EL (cell line): ENCODE results near the gene CENPB.

Experiments used
- DNase-seq: peaks from one replicate; pipeline ENCODE4 v3.0.0-alpha.2; 2016

Gene CENPB

DNA sequence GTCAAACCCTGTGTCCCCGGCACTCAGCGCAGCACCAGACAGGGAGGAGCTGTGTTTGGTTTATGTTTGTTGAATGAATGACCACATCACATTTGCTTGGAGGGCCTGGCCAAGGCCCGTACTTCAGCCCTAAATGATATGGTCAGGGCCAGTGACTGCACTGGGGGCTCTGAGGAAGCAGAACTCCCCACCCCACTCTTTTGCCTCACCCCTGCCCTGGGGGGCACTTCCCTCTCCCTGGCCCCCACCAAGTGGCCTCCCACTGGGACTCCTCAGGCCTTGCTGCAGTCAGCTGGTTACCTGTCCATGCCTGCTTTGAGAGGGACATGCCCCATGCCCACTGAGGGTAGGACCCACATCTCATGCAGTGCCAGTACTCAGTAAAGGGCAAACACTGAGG lies 21.9 kb downstream of the CENPB start:
- no peak for DNase-seq

DNA sequence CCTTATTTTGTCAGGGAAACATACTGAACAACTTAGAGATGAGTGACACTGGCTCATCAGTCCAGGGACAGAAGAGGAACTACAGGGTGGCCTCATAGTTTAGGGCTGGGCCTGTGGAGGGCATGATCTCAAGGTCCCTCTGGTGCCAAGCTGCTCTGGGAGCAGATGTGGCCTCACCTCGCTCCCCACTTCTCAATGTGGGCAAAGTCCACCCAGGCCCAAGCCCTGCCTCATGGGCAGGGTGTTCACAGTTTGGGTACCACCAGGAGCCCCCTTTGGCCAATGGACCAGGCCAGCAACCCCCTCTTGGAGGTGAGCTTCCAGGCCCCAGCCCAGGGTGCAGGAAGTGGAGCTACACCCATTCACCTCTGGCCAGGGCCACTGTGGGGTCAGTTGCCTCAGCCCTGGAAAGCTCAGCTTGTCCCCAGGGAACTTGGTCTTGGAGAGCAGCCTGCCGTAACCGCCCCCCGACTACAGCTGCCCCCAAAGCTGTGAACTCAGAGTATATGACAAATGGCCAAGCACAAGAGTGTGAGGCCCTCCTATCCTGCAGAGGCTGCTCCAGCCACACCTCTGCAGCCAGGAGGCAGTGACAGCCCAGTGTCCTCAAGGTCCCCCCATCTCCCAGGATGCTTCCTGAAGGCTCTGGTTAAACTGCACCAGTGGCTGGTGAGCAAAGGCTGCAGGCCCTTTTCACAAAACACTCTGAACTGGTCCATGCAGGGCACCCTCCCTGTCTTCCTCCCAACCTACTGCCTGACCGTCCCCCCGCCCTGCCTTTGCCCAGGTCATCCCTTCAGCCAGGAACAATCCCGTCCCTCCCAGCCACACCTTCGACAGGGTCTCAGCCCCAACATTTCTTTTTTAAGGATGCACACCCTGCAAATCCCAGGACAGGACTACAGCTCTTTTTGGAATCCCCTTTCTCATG lies 22.6 kb downstream of the CENPB start:
- no peak for DNase-seq

DNA sequence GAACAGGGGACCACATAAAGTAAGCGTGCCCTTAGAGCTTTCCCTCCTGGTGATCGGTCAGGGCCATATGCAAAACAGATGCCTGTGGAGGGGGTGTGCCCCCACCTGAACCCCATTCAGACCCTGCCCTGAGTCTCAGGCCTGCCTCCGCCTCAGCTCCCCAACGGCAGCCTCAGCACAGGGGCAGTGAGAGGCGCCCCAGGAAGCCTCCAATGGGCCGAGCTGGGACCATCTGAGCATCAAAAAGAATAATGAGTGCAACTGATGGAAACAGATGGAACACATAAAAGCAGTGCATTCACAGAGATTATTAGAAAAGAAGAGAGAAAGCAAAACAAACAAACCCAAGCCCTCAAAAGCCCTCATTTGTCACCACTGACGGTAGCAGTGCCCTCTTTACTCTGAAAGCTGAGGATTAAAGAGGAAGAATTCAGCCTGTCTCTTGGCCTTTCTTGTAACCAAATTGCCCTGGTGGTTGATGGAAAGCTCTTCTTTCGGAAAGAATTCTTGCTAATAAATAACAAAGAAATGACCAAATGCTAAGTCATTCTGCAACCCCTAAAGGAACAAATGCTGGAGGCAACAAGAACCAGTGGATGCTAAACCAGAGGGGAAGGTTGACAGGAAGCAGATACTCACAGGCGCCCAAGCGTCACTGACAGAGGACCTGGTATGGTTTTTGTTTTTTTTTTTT lies 25.7 kb downstream of the CENPB start:
- DNase-seq, result peak; percentile 44

DNA sequence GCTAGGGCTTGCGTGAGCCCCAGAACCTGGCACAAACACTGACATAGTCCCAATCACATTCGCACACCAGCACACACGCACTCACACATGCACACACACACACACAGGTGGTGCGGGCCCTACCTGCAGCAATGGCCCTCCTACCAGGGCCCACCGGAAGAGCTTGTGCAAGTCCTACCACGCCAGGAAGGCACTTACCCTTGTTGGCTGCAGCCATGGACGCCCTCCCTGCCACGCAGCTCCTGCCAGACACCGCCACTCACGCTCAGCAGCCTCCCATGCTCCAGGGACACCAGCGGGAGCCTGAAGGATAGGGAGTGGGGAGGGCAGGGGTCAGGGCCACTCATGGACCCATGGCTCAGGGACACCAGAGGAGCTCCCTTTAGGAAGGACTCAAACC lies 26.7 kb downstream of the CENPB start:
- no peak for DNase-seq

DNA sequence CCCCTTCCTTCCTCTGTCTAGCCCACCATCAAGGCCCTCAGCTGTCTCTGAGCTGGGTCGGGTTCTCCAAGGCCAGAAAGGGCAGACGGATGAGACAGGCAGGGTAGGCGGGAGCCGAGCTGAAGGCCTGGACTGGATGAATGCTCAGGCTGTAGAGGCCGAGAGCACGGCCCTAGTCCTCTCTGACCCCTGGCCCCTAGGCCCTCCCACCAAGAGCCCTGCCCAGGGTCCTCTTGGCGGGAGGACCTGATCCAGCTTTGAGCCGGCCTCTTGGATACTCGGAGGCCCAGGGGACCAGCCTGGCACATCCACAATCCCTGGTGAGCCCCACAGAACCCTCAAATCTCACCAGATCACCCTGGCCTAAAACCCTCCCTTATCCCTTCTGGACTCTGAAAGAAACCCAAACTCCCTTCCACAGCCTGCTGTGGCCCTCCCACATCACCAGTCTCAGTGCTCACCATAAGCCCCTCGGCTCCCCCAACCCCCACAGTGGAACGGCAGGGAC lies 27.2 kb downstream of the CENPB start:
- no peak for DNase-seq

DNA sequence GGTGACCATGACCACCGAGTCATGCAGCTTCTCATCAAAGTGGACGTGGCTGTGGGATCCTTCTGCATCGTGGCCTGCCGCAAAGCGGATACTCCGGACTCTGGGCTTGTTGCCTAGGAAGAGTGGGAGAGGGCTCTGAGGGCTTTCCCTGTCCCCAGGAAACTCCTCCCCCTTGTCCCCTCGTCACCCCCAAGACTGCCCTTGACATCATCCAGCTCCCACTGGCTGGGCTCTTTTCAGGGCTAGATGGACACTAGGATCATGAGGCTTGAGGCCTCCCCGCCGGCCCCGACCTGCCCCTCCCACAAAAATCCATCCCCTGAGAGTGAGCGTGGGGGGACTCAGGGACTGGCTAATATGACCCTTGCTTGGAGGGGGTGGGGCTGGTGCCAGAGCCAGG lies 28.0 kb downstream of the CENPB start:
- no peak for DNase-seq

DNA sequence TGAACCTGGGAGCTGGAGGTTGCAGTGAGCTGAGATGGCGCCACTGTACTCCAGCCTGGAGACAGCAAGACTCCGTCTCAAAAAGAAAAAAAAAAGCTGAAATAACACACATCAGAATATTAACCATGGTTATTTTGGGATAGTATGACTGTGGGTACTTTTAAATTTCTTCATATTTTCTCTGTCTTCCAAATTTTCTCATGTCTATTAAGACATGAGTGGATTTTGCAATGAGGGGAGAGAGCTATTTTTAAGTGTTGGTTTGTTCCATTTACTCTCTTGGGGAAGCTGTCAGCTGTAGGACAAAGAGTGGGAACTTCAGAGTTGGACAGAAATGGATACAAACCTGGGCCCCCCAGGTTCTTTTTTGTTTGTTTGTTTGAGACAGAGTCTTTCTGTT lies 29.3 kb downstream of the CENPB start:
- DNase-seq, result no peak

DNA sequence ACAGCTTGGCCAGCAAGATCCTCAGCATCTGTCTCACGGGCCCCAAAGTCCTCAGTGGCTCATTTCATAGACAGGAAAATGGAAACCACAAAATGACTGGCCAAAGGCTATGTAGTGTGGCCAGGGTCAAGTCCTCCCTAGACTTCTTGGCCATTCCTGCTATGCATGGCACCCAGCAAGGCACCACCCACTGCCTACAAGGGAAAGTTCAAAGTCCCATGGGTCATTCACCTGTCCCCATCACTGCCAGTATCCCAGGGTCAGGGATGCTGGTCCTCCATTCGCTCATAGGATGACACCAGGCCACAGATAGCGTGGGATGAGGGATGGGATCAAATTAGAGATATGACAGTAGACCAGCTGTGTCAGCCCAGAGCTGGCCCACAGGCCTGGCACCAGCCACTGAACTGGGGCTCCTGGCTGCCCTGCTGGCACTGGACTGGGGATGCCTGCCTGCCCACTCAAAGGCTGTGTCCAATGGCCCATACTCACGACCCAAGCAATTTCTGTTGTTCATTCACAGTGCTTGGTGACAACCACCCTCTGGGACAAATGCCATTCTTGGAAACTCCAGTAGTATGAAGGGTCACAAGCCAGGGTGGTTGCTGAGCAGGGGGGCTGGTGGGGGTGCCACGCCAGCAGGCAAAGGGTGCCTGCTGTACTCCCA lies 30.6 kb downstream of the CENPB start:
- DNase-seq, result no peak

DNA sequence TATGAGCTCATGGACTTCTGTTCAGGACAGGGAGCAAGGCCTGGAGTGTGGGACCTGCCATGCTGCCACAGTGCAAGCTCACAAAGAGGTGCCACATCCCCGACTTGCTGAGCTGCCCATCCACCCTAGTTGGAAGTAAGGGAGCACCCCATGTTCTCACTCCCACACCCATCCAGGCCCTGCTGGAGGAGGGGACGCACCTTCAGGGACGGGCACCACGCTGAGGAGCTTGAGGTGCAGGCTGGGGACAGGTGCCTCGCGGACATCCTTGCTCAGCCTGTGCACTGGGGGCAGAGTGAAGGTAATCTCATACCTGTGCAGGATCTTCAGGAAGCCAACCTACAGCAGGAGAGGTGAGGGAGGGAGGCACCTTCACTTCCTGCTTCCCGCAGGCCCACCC lies 31.3 kb downstream of the CENPB start:
- no peak for DNase-seq

DNA sequence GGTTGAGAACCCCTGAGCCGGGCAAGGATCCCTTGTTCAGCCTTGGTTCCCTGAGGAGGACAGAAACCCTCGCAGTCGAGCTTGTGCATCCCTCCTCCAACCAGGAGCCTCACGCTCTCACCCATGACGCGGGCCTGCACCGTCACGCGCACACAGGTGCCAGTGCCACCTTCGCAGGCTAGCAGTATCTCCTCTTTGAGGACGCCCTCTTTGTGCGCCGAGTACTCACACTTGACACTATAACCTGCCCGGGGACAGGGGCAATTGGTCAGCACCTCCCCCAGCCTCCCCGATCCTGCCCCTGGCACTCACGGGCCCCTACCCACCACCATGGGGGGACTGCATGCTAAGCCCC lies 32.3 kb downstream of the CENPB start:
- no peak for DNase-seq

DNA sequence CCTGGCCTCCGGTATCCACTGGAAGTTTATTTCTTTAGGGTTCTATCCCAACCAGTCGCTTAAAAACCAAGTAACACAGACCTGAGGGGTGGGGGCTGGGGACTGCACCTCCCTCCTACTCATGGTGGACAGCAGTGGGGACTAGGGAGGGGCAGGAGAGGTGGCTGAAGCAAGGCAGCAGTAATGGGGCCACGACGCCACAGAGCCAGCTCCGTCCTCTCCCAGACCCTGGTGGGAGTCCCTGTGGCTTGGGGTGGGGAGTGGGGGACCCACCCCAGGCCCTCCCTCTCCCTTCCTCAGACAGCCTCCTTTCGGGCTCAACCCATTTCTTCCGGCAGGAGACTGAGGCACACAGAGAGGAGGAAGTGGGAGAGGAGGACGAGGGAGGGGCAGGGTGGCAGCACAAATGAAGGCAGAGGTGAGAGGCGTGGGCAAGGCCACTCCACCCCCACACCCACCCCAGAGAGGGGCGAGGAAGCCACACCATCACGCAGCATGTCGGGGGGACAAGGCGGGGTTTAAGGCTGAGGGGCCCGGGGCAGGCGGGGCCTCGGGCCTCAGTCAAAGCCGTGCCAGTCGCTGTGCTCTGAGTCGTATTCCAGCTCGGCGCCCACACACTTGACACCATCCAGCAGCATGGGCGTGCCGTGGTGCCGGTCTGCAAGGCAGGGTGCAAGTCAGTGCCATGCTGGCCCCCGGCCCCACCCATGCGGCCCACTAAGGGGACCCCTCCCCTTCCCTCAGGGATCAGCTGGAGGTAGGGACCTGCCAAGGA lies 32.9 kb downstream of the CENPB start:
- DNase-seq, result no peak

DNA sequence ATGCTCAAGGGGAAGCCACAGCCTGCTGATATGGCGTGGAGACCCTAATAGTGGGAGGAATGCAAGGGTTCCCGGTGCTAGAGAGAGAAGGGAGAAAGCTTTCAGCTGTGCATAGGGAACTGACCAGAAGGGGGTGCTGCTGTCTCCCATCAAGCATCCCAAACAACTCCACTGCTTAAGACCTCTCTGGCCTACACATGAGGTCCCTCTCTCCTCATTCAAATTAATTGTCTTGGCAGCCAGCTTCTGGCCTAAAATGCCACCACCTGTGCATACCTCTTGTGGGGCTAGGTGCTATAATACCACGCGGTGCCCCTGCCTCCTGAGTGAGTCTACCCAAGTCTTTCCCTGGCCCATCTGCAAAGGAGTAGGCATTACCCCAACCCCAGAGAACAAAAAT lies 33.4 kb downstream of the CENPB start:
- peak; percentile 63 for DNase-seq

DNA sequence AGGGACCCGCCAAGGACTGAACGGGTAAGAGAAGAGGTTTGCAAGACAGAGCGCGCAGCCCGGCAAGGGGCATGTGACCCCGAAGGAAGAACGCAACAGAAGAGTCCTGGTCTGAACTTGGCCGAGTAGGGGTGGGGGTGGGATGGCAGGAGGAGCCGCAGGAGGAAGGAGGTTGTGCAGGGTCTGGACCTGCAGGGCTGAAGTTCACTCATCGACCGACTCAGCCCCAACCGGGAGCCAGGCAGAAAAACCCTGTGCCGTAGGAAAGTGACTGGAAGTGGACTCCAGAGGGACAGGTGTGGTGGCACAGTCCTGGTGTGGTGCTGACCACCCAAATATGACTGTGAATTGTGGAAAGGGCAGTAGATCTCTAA lies 34.2 kb downstream of the CENPB start:
- DNase-seq, result no peak

DNA sequence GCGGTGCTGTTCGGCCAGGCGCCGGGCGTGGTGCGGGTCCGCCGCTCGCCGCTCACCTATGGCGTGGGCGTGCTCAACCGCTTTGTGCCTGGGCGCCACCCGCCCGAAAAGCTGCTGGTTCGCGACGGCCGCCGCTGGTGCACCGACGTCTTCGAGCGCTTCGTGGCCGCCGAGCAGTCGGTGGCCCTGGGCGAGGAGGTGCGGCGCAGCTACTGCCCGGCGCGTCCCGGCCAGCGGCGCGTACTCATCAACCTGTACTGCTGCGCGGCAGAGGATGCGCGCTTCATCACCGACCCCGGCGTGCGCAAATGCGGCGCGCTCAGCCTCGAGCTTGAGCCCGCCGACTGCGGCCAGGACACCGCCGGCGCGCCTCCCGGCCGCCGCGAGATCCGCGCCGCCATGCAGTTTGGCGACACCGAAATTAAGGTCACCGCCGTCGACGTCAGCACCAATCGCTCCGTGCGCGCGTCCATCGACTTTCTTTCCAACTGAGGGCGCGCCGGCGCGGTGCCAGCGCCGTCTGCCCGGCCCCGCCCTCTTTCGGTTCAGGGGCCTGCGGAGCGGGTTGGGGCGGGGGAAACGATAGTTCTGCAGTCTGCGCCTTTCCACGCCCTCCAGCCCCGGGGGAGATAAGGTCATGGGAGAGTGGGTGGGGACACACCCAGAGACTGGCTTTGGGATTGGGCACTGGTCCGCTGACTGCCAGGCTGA lies 34.7 kb downstream of the CENPB start:
- no peak for DNase-seq

DNA sequence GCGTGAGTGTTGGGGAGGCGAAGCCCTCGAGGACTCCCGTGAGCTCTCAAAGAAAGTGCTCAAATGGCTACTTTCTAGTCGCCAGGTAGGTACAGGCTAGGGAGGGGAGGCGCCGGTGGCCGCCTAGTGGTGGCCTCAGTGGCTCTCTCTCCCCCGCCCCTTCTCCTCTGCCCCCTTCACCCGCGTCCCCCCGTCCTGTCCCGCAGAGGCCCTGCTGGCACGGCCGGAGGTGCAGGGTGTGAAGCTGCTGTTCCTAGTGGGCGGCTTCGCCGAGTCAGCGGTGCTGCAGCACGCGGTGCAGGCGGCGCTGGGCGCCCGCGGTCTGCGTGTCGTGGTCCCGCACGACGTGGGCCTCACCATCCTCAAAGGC lies 35.2 kb downstream of the CENPB start:
- DNase-seq, result no peak

DNA sequence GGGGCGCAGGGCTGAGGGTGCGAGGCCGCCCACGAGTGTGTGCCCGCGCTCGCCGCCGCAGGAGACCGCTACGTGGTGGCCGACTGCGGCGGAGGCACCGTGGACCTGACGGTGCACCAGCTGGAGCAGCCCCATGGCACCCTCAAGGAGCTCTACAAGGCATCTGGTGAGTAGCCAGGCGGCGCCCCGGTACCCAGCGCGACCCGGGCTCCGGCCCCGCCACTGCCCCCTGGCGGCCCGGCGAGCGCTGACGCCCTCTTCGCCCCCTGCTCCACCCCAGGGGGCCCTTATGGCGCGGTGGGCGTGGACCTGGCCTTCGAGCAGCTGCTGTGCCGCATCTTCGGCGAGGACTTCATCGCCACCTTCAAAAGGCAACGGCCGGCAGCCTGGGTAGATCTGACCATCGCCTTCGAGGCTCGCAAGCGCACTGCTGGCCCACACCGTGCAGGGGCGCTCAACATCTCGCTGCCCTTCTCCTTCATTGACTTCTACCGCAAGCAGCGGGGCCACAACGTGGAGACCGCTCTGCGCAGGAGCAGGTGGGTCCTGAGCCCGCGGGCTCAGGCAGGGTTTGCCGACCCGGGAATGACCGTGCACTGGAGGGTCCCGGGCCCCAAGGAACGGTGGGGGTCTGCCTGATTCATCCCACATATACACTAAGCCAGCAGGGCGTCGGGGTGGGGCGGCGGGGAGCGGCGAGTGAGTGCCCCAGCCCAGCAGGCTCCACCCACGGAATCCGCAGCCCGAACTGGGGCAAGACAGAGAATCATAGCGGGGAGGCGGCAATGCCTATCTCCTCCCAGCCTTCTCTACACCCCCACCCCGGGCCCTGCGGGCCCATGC lies 36.6 kb downstream of the CENPB start:
- no peak for DNase-seq

DNA sequence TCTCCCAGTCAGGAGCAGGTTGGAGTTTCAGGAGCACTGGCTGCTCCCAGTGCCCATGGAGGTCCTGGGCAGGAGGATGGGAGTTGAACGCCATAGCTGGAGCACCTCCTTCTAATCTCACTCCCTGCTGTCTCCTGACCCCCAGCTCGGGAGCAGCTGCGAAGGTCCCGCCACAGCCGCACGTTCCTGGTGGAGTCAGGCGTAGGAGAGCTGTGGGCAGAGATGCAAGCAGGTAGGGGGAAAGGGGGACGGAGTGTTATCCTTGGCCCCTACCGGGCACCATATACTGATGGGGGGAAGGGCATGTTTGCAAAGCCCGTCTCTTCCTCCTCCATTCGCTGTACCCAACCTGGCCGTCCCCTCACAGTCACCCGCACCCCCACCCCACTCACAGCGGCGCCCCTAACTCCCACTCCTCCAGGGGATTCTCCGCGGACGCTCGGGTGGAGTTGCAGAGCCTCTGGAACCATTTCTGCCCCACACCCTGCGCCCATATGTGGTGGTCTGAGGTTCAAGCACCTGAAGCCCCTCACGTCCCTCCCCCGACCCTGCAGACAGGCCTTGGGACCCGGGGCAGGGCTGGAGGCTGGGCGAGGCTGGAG lies 37.4 kb downstream of the CENPB start:
- DNase-seq, result no peak

DNA sequence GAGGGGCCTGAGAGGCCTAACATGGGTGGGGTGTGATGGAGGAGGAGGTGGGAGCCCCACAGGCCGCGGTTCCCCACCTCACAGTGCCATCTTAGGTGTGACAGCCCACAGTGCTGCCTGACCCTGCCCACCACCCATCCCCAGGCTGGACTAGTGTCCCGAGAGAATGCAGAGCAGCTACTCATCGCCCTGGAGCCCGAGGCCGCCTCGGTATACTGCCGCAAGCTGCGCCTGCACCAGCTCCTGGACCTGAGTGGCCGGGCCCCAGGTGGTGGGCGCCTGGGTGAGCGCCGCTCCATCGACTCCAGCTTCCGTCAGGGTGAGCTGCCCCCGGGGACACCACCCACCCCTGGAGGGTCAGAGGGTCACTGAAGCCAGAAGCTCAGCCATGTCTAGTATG lies 38.5 kb downstream of the CENPB start:
- DNase-seq, result no peak

DNA sequence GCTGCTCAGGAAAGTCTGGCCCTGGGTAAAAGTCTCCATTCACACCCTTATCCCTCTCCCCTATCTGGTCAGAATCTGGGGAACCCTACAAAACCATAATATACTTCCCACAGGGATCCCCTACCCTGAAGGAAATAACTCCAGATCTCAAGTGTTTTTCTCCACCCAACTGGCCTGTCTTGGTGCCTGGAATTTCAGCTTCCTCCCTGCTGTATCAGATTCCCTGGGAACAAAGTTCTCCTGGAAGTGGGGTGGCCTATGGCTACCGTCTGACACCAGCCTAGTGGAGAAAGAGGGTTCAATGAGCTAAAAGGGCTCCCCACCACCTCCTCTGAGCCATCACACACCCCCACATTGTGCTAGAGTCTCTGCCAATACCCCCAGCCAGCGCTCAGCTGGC lies 39.1 kb downstream of the CENPB start:
- DNase-seq, result no peak

DNA sequence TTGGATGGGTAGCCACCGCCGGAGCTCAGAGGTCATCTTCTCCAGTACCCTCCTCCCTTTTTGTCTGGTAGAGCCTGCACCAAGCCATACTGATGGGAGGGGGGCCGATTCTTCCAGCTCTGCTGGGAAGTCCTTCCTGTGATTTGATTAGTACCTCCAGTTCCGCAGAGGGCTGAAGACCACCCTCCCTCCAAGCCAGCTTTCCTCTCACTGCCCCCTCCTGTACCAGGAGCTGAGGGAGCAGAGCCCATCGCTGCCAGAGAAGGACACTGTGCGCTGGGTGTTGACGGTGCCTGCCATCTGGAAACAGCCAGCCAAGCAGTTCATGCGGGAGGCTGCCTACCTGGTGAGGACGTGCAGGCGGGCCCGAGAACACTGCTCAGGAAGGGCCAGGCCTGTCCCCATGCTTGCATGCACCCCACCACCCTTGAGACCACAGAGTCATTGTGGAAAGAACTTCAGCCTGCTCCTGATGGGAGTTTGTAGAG lies 40.8 kb downstream of the CENPB start:
- no peak for DNase-seq
